BLaER1 treated with 17β-estradiol and CSF1 and Interleukin-3, amounts not matched to agents 10 nM and 100 nM (cell line): ENCODE data around the gene COBL.

Experiments used
- H3K27ac ChIP-seq, 11 experiments: shearing (Covaris generic); formaldehyde crosslinking; 2 replicates each; pipeline ENCODE4 v1.8.1; 2022
- H3K27me3 ChIP-seq, 11 experiments: shearing (Covaris generic); formaldehyde crosslinking; 2 replicates each; pipeline ENCODE4 v1.8.1; 2022
- H3K36me3 ChIP-seq, 11 experiments: shearing (Covaris generic); formaldehyde crosslinking; 2 replicates each; pipeline ENCODE4 v1.8.1; 2022
- H3K4me1 ChIP-seq, 10 experiments: shearing (Covaris generic); formaldehyde crosslinking; 2 replicates each; pipeline ENCODE4 v1.8.1; 2022
- H3K4me2 ChIP-seq, 11 experiments: shearing (Covaris generic); formaldehyde crosslinking; 2 replicates each; pipeline ENCODE4 v1.8.1; 2022
- H3K4me3 ChIP-seq, 10 experiments: shearing (Covaris generic); formaldehyde crosslinking; 2 replicates each; pipeline ENCODE4 v1.8.1; 2022
- H3K9ac ChIP-seq, 11 experiments: shearing (Covaris generic); formaldehyde crosslinking; 2 replicates each; pipeline ENCODE4 v1.8.1; 2022
- H3K9me3 ChIP-seq, 11 experiments: shearing (Covaris generic); formaldehyde crosslinking; replicated peaks in 1 of 11; 2 replicates each; pipeline ENCODE4 v1.8.1; 2022
- H4K20me1 ChIP-seq, 11 experiments: shearing (Covaris generic); formaldehyde crosslinking; 2 replicates each; pipeline ENCODE4 v1.8.1; 2022
- Cebpa-rat ChIP-seq, 11 experiments: shearing (Covaris generic); IDR thresholded peaks; 2 replicates each; pipeline ENCODE4 v1.8.1; 2022

The COBL gene

DNA sequence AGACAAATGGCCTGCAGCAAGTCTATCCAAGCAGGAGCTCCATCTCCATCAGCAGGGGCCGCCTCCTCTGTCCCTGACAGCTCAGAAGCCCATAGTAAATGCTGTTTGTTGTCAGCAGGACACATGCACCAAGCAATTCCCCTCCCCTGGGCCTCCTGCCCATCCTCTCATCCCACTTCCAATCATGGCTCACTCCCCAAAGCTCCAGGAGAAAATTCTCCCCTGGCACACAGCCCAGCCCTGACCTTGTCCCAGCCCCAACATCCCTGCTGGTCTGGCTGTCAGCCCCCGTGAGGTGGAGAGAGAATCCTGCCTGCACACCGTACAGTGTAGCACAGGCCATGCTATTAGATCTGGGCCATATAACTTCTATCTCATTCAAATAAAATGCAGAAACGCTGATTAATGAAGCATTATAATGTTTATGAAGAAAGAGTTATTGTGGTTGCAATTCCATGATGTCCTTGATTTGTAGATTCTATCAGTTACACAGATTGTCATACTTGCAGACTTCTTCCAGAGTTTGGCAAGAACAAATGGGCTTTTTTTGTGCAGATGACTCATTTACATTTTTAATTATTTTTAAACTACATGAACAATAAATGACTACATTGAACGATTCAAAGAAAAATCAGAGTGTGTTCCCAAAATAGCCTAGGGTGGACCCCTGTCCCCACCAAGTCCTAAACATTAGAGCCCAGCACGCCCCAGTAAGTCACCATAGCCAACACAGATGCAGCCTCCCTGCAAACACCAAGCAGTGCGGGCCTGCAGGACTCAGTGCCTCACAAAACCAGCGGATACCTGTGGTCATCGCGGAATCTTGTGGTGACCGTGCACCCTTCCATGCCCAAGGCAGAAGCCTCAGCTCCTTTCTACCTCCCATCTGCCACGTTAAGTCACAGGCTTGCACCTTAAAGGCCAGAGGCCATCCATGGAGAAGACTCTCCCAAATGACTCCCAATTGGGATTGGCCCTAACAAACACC is 70.1 kb downstream of the COBL start:
- no peak overlapping the region for H3K4me3 ChIP-seq
- H3K36me3 ChIP-seq = no peaks in the 10 kb centered on the region
- no peak overlapping the region for H3K9ac ChIP-seq
- no peaks in the 10 kb centered on the region for H3K9me3 ChIP-seq
- H3K27me3 ChIP-seq = no peaks in the 10 kb centered on the region
- no peak overlapping the region for H3K4me2 ChIP-seq
- peaks cover 0 to 7% (median 0%) of the 10 kb centered on the region in 10 experiments; a peak in 6 of 20 replicates for H3K4me1 ChIP-seq
- TF ChIP-seq Cebpa-rat (IDR thresholded peaks at IDR 0.05) = no peak
- no peak overlapping the region for H3K27ac ChIP-seq
- no peaks in the 10 kb centered on the region for H4K20me1 ChIP-seq

DNA sequence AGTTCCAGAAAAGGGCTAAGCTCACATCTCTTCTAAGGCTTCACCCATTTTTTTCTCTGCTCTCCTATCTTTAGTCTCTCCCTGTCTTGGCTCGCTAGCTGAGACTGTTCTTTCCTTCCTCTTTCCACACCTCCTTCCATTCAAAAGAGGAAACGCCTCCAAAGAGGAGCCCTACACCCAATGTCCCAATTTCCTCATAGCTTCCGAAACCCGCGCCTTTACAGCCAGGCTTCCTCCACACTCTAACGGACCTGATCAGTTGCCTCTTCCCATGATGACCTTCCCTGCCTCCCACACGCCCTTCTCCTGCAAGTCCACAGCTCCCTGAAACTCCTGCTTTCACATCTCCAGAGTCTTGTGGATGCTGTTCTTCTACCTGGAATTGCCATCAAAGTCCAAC is 71.7 kb downstream of the COBL start:
- Histone ChIP-seq H3K9me3 (no peaks in the 10 kb centered on the region), H3K27ac (no peak overlapping the region), H3K4me2 (peak overlapping the region in 3 of 11 experiments; percentile 26 to 41 (median 33); a peak in 4 of 22 replicates), H3K4me1 (peaks cover 0 to 7% (median 0%) of the 10 kb centered on the region in 10 experiments; a peak in 6 of 20 replicates), H4K20me1 (no peaks in the 10 kb centered on the region), H3K36me3 (no peaks in the 10 kb centered on the region), H3K27me3 (no peaks in the 10 kb centered on the region), H3K4me3 (no peak overlapping the region), H3K9ac (no peak overlapping the region)
- TF ChIP-seq Cebpa-rat (IDR thresholded peaks at IDR 0.05) = no peak

DNA sequence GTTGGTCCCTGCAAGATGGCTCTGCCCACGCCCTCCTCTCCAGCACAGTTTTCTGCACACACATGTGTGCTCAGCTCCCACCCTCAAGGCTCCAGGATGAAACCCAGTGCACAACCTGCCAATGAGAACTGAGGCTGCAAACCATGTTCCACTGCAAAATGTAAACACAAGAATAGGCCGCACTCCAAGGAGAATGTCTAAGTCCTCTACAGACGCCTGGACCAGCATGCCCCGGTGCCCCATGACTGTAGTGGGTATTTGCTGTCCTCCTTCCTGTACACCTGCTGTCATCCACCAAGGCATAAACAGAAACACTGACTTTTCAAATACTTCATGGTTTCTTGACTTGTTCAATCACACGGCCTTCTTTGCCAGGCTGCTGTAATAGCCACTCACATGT is 72.6 kb downstream of the COBL start:
- H3K4me2 ChIP-seq = no peak overlapping the region
- no peak overlapping the region for H3K9ac ChIP-seq
- no peaks in the 10 kb centered on the region for H3K36me3 ChIP-seq
- H4K20me1 ChIP-seq = no peaks in the 10 kb centered on the region
- H3K9me3 ChIP-seq = no peaks in the 10 kb centered on the region
- H3K4me3 ChIP-seq = no peak overlapping the region
- peaks cover 0 to 7% (median 0%) of the 10 kb centered on the region in 10 experiments; a peak in 6 of 20 replicates for H3K4me1 ChIP-seq
- TF ChIP-seq Cebpa-rat (IDR thresholded peaks at IDR 0.05) = no peak
- no peaks in the 10 kb centered on the region for H3K27me3 ChIP-seq
- H3K27ac ChIP-seq = no peak overlapping the region

DNA sequence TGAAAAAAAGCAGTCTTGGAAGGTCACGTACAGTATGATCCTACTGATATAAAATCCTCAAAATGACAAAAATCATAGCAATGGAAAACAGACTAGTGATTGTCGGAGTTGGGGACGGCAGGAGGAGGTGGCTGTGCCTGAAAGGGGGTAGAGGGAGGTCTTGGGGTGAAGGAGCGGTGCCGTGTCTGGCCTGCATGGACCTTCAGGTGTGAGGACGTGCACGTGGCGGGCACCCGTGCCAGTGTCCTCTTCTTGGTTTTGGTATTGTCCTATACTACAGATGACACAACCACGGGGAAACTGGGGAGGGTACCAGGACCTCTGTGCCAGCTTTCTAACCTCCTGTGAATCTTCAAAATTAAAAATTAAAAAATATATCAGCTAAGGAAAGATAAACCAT is 73.0 kb downstream of the COBL start:
- Histone ChIP-seq H3K4me1 (peaks cover 0 to 7% (median 0%) of the 10 kb centered on the region in 10 experiments; a peak in 6 of 20 replicates), H3K36me3 (no peaks in the 10 kb centered on the region), H3K4me2 (no peak overlapping the region), H3K27ac (no peak overlapping the region), H4K20me1 (no peaks in the 10 kb centered on the region), H3K27me3 (no peaks in the 10 kb centered on the region), H3K9me3 (no peaks in the 10 kb centered on the region), H3K4me3 (no peak overlapping the region), H3K9ac (no peak overlapping the region)
- TF ChIP-seq Cebpa-rat (IDR thresholded peaks at IDR 0.05) = no peak

DNA sequence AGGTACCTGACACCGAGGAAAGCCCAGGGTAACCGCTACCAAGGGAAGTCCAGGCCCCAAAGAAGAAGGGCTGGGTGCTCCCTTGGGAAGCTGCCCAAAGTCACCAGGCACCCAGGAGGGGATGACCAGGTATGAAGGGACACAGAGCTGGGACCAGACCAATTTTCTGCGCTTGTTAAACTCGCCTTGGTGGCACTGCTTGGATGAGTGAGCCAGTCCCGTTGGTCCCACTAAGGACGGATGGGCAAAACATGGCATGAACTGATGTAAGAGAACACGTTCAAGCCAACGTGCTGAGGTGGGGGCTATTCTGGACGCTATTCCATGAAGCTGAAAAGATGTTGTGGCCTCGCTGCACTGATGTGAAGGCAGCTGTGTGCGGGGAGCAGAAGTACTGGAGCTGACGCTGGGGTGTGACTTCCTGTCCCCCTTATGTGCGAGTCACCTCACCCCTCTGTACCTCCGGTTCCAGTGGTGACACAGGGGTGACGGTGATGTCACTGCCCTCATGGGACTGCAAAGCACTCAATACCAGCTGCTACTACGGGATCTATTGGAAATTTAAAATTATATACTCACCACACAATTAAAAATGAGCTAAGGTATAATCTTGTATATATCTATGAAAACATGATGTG is 73.6 kb downstream of the COBL start:
- TF ChIP-seq Cebpa-rat (IDR thresholded peaks at IDR 0.05) = no peak
- H3K9me3 ChIP-seq = no peaks in the 10 kb centered on the region
- no peak overlapping the region for H3K27ac ChIP-seq
- H3K9ac ChIP-seq = no peak overlapping the region
- H3K36me3 ChIP-seq = no peaks in the 10 kb centered on the region
- H3K4me2 ChIP-seq = no peak overlapping the region; a peak in 1 of 22 replicates
- peaks cover 0 to 7% (median 0%) of the 10 kb centered on the region in 10 experiments; a peak in 6 of 20 replicates for H3K4me1 ChIP-seq
- no peaks in the 10 kb centered on the region for H4K20me1 ChIP-seq
- no peaks in the 10 kb centered on the region for H3K27me3 ChIP-seq
- no peak overlapping the region for H3K4me3 ChIP-seq

DNA sequence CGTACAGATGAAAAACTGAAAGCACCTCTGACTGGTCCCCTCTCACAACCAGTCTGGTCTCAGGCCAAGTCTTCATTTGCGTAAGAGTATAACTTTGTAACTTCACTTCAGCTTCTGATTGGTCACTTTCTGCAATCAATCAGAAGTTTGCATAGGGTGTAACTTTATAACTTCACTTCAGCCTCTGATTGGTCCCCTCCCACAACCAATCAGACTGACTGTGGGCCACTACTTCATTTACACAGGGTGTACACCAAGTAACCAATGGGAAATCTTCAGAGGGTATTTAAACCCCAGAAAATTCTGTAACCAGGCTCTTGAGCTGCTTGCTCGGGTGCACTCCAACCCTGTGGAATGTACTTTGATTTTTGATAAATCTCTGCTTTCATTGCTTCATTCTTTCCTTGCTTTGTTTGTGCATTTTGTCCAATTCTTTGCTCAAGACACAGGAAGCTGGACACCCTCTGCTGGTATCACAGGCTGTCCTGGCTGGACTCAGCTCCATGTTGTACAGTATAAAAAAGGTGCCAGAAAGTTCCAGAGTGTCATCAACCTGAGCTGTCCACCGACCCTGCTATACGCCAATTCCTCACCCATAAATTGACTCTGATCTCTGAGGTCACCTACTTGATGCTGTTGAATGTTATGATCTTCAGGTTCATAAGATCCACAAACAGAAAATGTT is 74.5 kb downstream of the COBL start:
- Histone ChIP-seq H3K27me3 (no peaks in the 10 kb centered on the region), H3K9ac (no peak overlapping the region), H3K4me3 (no peak overlapping the region), H4K20me1 (no peaks in the 10 kb centered on the region), H3K4me2 (no peak overlapping the region), H3K9me3 (no peaks in the 10 kb centered on the region), H3K36me3 (no peaks in the 10 kb centered on the region), H3K4me1 (peaks cover 0 to 7% (median 0%) of the 10 kb centered on the region in 10 experiments; a peak in 6 of 20 replicates), H3K27ac (no peak overlapping the region)
- TF ChIP-seq Cebpa-rat (IDR thresholded peaks at IDR 0.05) = no peak

DNA sequence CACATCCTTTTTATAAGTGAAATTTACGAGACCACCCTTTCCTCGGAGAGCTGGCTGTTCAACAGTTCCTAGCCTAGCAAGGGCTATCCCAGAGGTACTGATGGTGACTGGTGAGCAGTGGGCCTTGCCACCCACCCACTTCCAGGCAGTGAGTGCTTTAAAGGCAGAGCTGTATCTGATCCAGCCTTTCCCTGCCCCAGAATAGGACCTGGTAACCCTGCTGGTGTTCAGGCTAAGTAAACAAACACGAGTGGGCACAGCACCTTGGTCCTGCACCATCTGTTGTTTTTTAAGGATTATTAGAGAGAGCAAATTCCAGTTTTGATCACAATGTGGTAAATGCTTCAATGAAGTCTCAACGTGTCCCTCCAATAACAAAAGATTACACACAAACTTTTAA is 75.7 kb downstream of the COBL start:
- Histone ChIP-seq H3K4me1 (peaks cover 0 to 7% (median 0%) of the 10 kb centered on the region in 10 experiments; a peak in 6 of 20 replicates), H3K27ac (no peak overlapping the region), H3K9me3 (no peaks in the 10 kb centered on the region), H3K4me3 (no peak overlapping the region), H4K20me1 (no peaks in the 10 kb centered on the region), H3K4me2 (no peak overlapping the region), H3K27me3 (no peaks in the 10 kb centered on the region), H3K36me3 (no peaks in the 10 kb centered on the region), H3K9ac (no peak overlapping the region)
- TF ChIP-seq Cebpa-rat (IDR thresholded peaks at IDR 0.05) = no peak

DNA sequence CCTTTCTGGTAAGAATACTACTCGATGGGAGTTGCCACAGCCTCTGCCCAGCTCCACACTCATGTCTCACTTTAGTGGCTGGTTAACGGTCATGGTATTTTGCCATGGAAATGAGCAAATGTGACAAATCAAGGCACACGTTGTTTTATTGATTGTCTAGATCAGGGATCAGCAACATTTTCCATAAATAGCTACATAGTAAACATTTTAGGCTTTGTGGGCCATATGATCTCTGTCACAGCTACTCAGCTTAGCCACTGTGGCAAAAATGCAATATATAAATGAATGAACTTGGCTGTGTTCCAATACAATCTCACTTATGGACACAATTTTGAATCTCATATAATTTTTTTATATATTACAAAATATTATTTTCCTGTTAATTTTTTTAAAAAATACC is 76.9 kb downstream of the COBL start:
- Histone ChIP-seq H4K20me1 (no peaks in the 10 kb centered on the region), H3K27ac (no peak overlapping the region), H3K4me1 (peaks cover 0 to 5% (median 0%) of the 10 kb centered on the region in 10 experiments; a peak in 6 of 20 replicates), H3K9ac (no peak overlapping the region), H3K36me3 (no peaks in the 10 kb centered on the region), H3K9me3 (no peaks in the 10 kb centered on the region), H3K4me3 (no peak overlapping the region), H3K27me3 (no peaks in the 10 kb centered on the region), H3K4me2 (no peak overlapping the region)
- no peak for TF ChIP-seq Cebpa-rat (IDR thresholded peaks at IDR 0.05)

DNA sequence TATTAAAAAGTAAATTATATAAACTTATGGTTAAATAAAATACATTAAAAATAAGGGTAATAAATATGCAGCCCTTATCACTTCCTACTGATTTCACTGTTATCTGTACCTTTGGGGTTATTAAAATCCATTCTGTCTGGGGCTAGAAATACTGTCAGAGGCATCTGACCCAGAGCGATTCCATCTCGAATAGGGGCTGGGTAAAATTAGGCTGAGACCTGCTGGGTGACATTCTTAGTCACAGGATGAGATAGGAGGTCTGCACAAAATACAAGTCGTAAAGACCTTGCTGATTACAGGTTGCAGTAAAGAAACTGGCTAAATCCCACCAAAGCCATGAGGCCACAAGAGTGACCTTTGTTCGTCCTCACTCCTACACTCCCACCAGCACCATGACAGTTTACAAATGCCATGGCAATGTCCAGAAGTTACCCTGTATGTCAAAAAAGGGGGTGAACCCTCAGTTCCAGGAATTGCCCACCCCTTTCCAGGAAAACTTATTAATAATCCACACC is 77.6 kb downstream of the COBL start:
- no peak overlapping the region for H3K4me2 ChIP-seq

More for the DNA sequence above, 77.6 kb downstream of the COBL start:
- H3K4me3 ChIP-seq = no peak overlapping the region
- no peak for TF ChIP-seq Cebpa-rat (IDR thresholded peaks at IDR 0.05)
- H3K9ac ChIP-seq = no peak overlapping the region
- no peaks in the 10 kb centered on the region for H3K9me3 ChIP-seq
- no peak overlapping the region for H3K27ac ChIP-seq
- H3K36me3 ChIP-seq = no peaks in the 10 kb centered on the region
- no peaks in the 10 kb centered on the region for H3K27me3 ChIP-seq
- no peaks in the 10 kb centered on the region for H4K20me1 ChIP-seq
- no peaks in the 10 kb centered on the region for H3K4me1 ChIP-seq
